ENCODE results near the gene CNTD1. TPM values are rescaled to one million over a fixed set of nuclear protein-coding genes. Genes with fewer than 3 reads are reported as not detected.
A peak's percentile ranks its signal among the peaks of the same experiment; 100 is the strongest.

The CNTD1 gene
- total and polyA plus RNA-seq, 2 donors (not counting 1 experiment from before 2014, with no cell fraction given): 0.14 to 0.66 TPM

- Histone ChIP-seq H3K36me3 (ENCODE audit: control insufficient read depth, insufficient read depth, low read length) (no peaks in the 10 kb centered on the region), H3K4me1 (ENCODE audit: control insufficient read depth, extremely low read depth, insufficient read depth, low read length) (no peaks in the 10 kb centered on the region), H4K20me1 (ENCODE audit: control insufficient read depth, extremely low read depth, insufficient read depth, low read length) (no peaks in the 10 kb centered on the region), H2AFZ (ENCODE audit: low read length) (no peak overlapping the region), H3K79me2 (ENCODE audit: control insufficient read depth, insufficient read depth, low read length) (no peaks in the 10 kb centered on the region), H3K27ac (ENCODE audit: insufficient read depth, low read length) (no peak overlapping the region), H3K4me3 (replicated peaks in 1 of 4; ENCODE audit: control extremely low read depth in 1 of 4, insufficient read depth in 1 of 4, low read depth in 3 of 4, low read length in 4 of 4) (no peak overlapping the region), H3K27me3 (ENCODE audit: control insufficient read depth, insufficient read depth, low read length) (peaks cover 39% of the 10 kb centered on the region), H3K9me3 (ENCODE audit: control insufficient read depth, insufficient read depth, low read depth, low read length) (no peaks in the 10 kb centered on the region), H3K9ac (ENCODE audit: insufficient read depth, low read length) (no peak overlapping the region), H3K4me2 (ENCODE audit: extremely low read depth, insufficient read depth, low read length) (no peak overlapping the region)
- TF ChIP-seq CTCF (conservative IDR thresholded peaks at IDR 0.05 in 1 of 2, IDR thresholded peaks at IDR 0.05 in 1 of 2; ENCODE audit: low read depth in 1 of 2, low read length in 2 of 2) (no peak), EZH2 (IDR thresholded peaks at IDR 0.05; ENCODE audit: low read length, missing control alignments) (peak; percentile 93)
- DNase-seq (ENCODE audit: low read depth in 2 of 2): no peak
Measured at GRCh38 chr17:42759982-42760651, 38.5 kb upstream of the CNTD1 start.

DNA sequence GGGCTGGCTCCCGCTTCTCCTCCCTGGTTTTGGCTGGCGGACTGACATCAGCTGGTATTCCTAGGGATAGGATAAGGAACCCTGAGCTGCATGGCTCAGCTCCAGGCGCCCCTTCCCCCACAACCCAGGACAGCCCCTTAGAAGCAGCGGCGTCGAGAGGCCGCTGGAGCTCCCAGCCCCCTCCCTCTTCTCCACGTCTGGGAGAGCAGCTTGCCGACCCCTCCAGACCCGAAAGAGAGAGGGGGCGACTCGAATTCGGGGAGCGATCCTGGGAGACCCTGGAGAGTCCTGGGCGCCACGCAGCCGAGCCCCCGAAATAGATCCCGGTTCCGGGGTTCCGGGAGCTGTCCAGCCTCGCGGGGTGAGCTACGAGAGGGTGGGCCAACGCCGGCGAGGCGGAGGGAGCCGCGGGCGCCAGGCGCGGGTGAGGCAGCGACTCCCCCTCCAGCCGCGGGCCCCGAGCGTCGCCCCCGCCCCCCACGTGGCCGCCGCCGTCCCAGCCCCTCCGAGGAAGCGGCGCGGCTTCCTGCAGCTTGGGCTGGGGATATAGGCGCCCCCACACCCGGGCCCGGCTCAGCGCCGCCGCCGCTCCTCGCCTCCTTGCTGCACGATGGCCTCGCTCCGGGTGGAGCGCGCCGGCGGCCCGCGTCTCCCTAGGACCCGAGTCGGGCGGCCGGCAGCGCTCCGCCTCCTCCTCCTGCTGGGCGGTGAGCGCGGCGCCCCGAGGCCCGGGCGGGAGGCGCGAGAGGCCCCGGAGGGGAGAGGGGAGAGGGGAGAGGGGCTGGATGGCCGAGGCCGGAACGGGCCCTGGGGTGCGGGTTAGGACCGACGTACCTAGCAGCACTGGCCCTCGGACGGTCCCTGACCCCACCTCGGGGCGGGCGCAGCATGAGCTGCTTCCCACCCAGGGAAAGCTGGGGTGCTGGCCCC, 37.7 kb upstream of the CNTD1 start, which contains the start of gene RAMP2:
Gene RAMP2 (plus strand): TSS at position 576 of the 930 bp plus-strand sequence. CDS start 35 bp downstream, at position 611.
- Histone ChIP-seq H3K4me1 (ENCODE audit: control insufficient read depth, extremely low read depth, insufficient read depth, low read length) (no peaks in the 10 kb centered on the region), H2AFZ (ENCODE audit: low read length) (peak within 1 kb of the TSS; percentile 26), H3K9me3 (ENCODE audit: control insufficient read depth, insufficient read depth, low read depth, low read length) (no peaks in the 10 kb centered on the region), H3K4me2 (ENCODE audit: extremely low read depth, insufficient read depth, low read length) (peak within 1 kb of the TSS; percentile 59), H3K27me3 (ENCODE audit: control insufficient read depth, insufficient read depth, low read length) (peaks cover 33% of the 10 kb centered on the region), H3K4me3 (replicated peaks in 1 of 4; ENCODE audit: control extremely low read depth in 1 of 4, insufficient read depth in 1 of 4, low read depth in 3 of 4, low read length in 4 of 4) (peak within 1 kb of the TSS in 2 of 4 experiments; percentile 29 to 43), H3K36me3 (ENCODE audit: control insufficient read depth, insufficient read depth, low read length) (no peaks in the 10 kb centered on the region), H4K20me1 (ENCODE audit: control insufficient read depth, extremely low read depth, insufficient read depth, low read length) (no peaks in the 10 kb centered on the region), H3K79me2 (ENCODE audit: control insufficient read depth, insufficient read depth, low read length) (no peaks in the 10 kb centered on the region), H3K9ac (ENCODE audit: insufficient read depth, low read length) (peak within 1 kb of the TSS; percentile 23), H3K27ac (ENCODE audit: insufficient read depth, low read length) (no peak within 1 kb of the TSS)
- no peak for TF ChIP-seq CTCF (conservative IDR thresholded peaks at IDR 0.05 in 1 of 2, IDR thresholded peaks at IDR 0.05 in 1 of 2; ENCODE audit: low read depth in 1 of 2, low read length in 2 of 2)
- TF ChIP-seq EZH2 (IDR thresholded peaks at IDR 0.05; ENCODE audit: low read length, missing control alignments): peak; percentile 39
- peak in 1 of 2 donors; percentile 10 for DNase-seq (ENCODE audit: low read depth in 2 of 2)

DNA sequence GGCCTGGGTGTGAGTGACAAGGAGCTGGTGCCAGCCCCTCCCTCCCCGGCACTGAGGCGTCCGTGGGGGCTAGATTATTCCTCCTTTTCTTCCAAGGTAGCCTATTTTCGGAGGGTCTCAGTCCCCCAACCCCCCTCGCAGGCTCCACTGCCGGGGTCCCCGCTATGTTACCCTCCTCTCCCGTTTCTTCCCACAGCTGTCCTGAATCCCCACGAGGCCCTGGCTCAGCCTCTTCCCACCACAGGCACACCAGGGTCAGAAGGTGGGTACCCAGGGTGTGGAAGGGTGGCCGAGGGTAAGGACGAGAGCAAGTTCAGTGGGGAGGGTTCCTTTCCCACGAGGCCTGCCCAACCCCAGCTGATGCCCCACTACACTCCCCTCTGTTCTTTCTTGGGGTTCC, 37.0 kb upstream of the CNTD1 start:
- Histone ChIP-seq H3K79me2 (ENCODE audit: control insufficient read depth, insufficient read depth, low read length) (no peaks in the 10 kb centered on the region), H3K9ac (ENCODE audit: insufficient read depth, low read length) (no peak overlapping the region), H3K27ac (ENCODE audit: insufficient read depth, low read length) (no peak overlapping the region), H3K27me3 (ENCODE audit: control insufficient read depth, insufficient read depth, low read length) (peaks cover 32% of the 10 kb centered on the region), H3K36me3 (ENCODE audit: control insufficient read depth, insufficient read depth, low read length) (no peaks in the 10 kb centered on the region), H3K4me3 (replicated peaks in 1 of 4; ENCODE audit: control extremely low read depth in 1 of 4, insufficient read depth in 1 of 4, low read depth in 3 of 4, low read length in 4 of 4) (peak overlapping the region in 1 of 4 experiments; percentile 43), H2AFZ (ENCODE audit: low read length) (no peak overlapping the region), H3K9me3 (ENCODE audit: control insufficient read depth, insufficient read depth, low read depth, low read length) (no peaks in the 10 kb centered on the region), H3K4me2 (ENCODE audit: extremely low read depth, insufficient read depth, low read length) (peak overlapping the region; percentile 59), H4K20me1 (ENCODE audit: control insufficient read depth, extremely low read depth, insufficient read depth, low read length) (no peaks in the 10 kb centered on the region), H3K4me1 (ENCODE audit: control insufficient read depth, extremely low read depth, insufficient read depth, low read length) (no peaks in the 10 kb centered on the region)
- TF ChIP-seq EZH2 (IDR thresholded peaks at IDR 0.05; ENCODE audit: low read length, missing control alignments) (no peak), CTCF (conservative IDR thresholded peaks at IDR 0.05 in 1 of 2, IDR thresholded peaks at IDR 0.05 in 1 of 2; ENCODE audit: low read depth in 1 of 2, low read length in 2 of 2) (no peak)
- no peak for DNase-seq (ENCODE audit: low read depth in 2 of 2)

All from fibroblast of lung (primary cell).